HG02610 (cell line): ENCODE results near the gene ARHGEF40.

Source experiments
- ATAC-seq: cut with Tn5 transposase; IDR thresholded peaks from one replicate; pipeline ENCODE4 v1.9.1; 2021; ENCODE audit warnings: mild to moderate bottlenecking, moderate library complexity; ENCODE audit not compliant: unreplicated experiment

ARHGEF40 gene

GRCh38 chr14:21058903-21059302, 11.2 kb upstream of the ARHGEF40 start:
- ATAC-seq: no peak

- ATAC-seq: no peak
Measured at GRCh38 chr14:21059842-21060613, 10.1 kb upstream of the ARHGEF40 start.

GRCh38 chr14:21060614-21061346, 9.3 kb upstream of the ARHGEF40 start:
- no peak for ATAC-seq

- no peak for ATAC-seq
Measured at GRCh38 chr14:21061347-21061668, 8.8 kb upstream of the ARHGEF40 start.

GRCh38 chr14:21063479-21063878, 6.6 kb upstream of the ARHGEF40 start:
- ATAC-seq: no peak

- ATAC-seq: no peak
Measured at GRCh38 chr14:21066882-21067502, 3.1 kb upstream of the ARHGEF40 start.

- ATAC-seq: no peak
Measured at GRCh38 chr14:21068521-21069387, 1.4 kb upstream of the ARHGEF40 start.

- no peak for ATAC-seq
Measured at GRCh38 chr14:21069388-21070082, 569 bp upstream of the ARHGEF40 start.

- peak; percentile 12 for ATAC-seq
Measured at GRCh38 chr14:21070610-21071224, 613 bp downstream of the ARHGEF40 start.

GRCh38 chr14:21071225-21072030, 1.3 kb downstream of the ARHGEF40 start:
- ATAC-seq: peak; percentile 70

GRCh38 chr14:21072031-21072473, 1.9 kb downstream of the ARHGEF40 start:
- ATAC-seq: no peak

- ATAC-seq: no peak
Measured at GRCh38 chr14:21072781-21073339, 2.8 kb downstream of the ARHGEF40 start.

- no peak for ATAC-seq
Measured at GRCh38 chr14:21073921-21074320, 3.8 kb downstream of the ARHGEF40 start.

GRCh38 chr14:21074398-21075272, 4.5 kb downstream of the ARHGEF40 start:
- no peak for ATAC-seq

GRCh38 chr14:21075719-21076437, 5.8 kb downstream of the ARHGEF40 start:
- ATAC-seq: no peak

GRCh38 chr14:21077672-21078071, 7.6 kb downstream of the ARHGEF40 start:
- ATAC-seq: no peak

- no peak for ATAC-seq
Measured at GRCh38 chr14:21078287-21078686, 8.2 kb downstream of the ARHGEF40 start.
